ENCODE measurements around the gene EYA2. TPM values are rescaled to one million over a fixed set of nuclear protein-coding genes. Genes with fewer than 3 reads are reported as not detected.

Gene EYA2
- total RNA-seq, 2 donors from 2014 or later, result 30.0 to 31.0 TPM

- intact Hi-C loops (cut with DNase I), result loop anchor here (10.0 kb wide), 1 partner anchor 231 kb away; no protein-coding TSS in a partner anchor
- no peaks in the 10 kb centered on the region for H3K27me3 ChIP-seq (replicated peaks; ENCODE audit: insufficient read depth)
- WGBS, result 26% methylated on average over 8 of the region's 11 CpGs
Observed at GRCh38 chr20:46893877-46894578, 615 bp upstream of the EYA2 start.

GRCh38 chr20:46894971-46895905 is 595 bp downstream of the EYA2 start:
- no peaks in the 10 kb centered on the region for H3K27me3 ChIP-seq (replicated peaks; ENCODE audit: insufficient read depth)

More at GRCh38 chr20:46893877-46894578, 615 bp upstream of the EYA2 start:
- H3K4me1 ChIP-seq (replicated peaks), result no peaks in the 10 kb centered on the region
- peak overlapping the region; percentile 77 to 83 for H3K4me3 ChIP-seq
- TF ChIP-seq CTCF (IDR thresholded peaks at IDR 0.05) (no peak), POLR2AphosphoS5 (IDR thresholded peaks at IDR 0.05) (peak; percentile 66)
- H3K9me3 ChIP-seq, result no peaks in the 10 kb centered on the region
- H3K36me3 ChIP-seq, result no peaks in the 10 kb centered on the region
- peak overlapping the region; percentile 91 to 93 for H3K27ac ChIP-seq
- DNase-seq (ENCODE audit: low spot score), result peak; percentile 51

GRCh38 chr20:46895906-46896242 is 1.2 kb downstream of the EYA2 start:
- DNase-seq (ENCODE audit: low spot score), result no peak
- H3K9me3 ChIP-seq, result no peaks in the 10 kb centered on the region
- H3K27ac ChIP-seq, result peak overlapping the region; percentile 91 to 93
- WGBS, result 3% methylated on average over 12 of the region's 12 CpGs
- H3K4me3 ChIP-seq, result peak overlapping the region; percentile 77 to 83
- intact Hi-C loops (cut with DNase I), result loop anchor here (5.0 to 10.0 kb wide), 2 partner anchors 41 to 229 kb away; no protein-coding TSS in a partner anchor
- H3K4me1 ChIP-seq (replicated peaks), result no peaks in the 10 kb centered on the region
- no peaks in the 10 kb centered on the region for H3K36me3 ChIP-seq
- H3K27me3 ChIP-seq (replicated peaks; ENCODE audit: insufficient read depth), result no peaks in the 10 kb centered on the region
- TF ChIP-seq CTCF (IDR thresholded peaks at IDR 0.05), result no peak
- TF ChIP-seq POLR2A (IDR thresholded peaks at IDR 0.05), result no peak

More at GRCh38 chr20:46894971-46895905, 595 bp downstream of the EYA2 start:
- no peaks in the 10 kb centered on the region for H3K36me3 ChIP-seq
- DNase-seq (ENCODE audit: low spot score), result peak; percentile 71
- no peaks in the 10 kb centered on the region for H3K4me1 ChIP-seq (replicated peaks)
- H3K9me3 ChIP-seq, result no peaks in the 10 kb centered on the region
- H3K4me3 ChIP-seq, result peak overlapping the region; percentile 77 to 83
- intact Hi-C loops (cut with DNase I), result loop anchor here (5.0 to 10.0 kb wide), 2 partner anchors 42 to 230 kb away; no protein-coding TSS in a partner anchor
- H3K27ac ChIP-seq, result peak overlapping the region; percentile 91 to 93
- under 1% methylated on average over 49 of the region's 65 CpGs for WGBS
- no peak for TF ChIP-seq CTCF (IDR thresholded peaks at IDR 0.05)
- peak; percentile 44 for TF ChIP-seq POLR2A (IDR thresholded peaks at IDR 0.05)
- TF ChIP-seq POLR2AphosphoS5 (IDR thresholded peaks at IDR 0.05), result peak; percentile 42

- DNase-seq (ENCODE audit: low spot score), result no peak
- H3K4me3 ChIP-seq, result peak overlapping the region; percentile 77 to 83
- no peaks in the 10 kb centered on the region for H3K36me3 ChIP-seq
- no peaks in the 10 kb centered on the region for H3K27me3 ChIP-seq (replicated peaks; ENCODE audit: insufficient read depth)
- no peaks in the 10 kb centered on the region for H3K9me3 ChIP-seq
- 57% methylated on average over 16 of the region's 16 CpGs for WGBS
- peak overlapping the region; percentile 91 to 93 for H3K27ac ChIP-seq
- TF ChIP-seq CTCF (IDR thresholded peaks at IDR 0.05) (no peak), POLR2AphosphoS5 (IDR thresholded peaks at IDR 0.05) (no peak), POLR2A (IDR thresholded peaks at IDR 0.05) (no peak)
- H3K4me1 ChIP-seq (replicated peaks), result no peaks in the 10 kb centered on the region
- intact Hi-C loops (cut with DNase I), result loop anchor here (5.0 to 10.0 kb wide), 2 partner anchors 40 to 227 kb away; no protein-coding TSS in a partner anchor
Observed at GRCh38 chr20:46897328-46897880, 2.8 kb downstream of the EYA2 start.

Measured in prostate gland (tissue), 2 donors.